Uterus (tissue), 4 donors: ENCODE measurements around the gene RETSAT. TPM values are rescaled to one million over a fixed set of nuclear protein-coding genes. Genes with fewer than 3 reads are reported as not detected.
"Not testable (repeated sequence)": the region's sequence is repeated elsewhere in the genome, so short reads cannot be mapped to it uniquely, and the experiment has no call there.

ENCODE experiments used
- DNase-seq, 2 donors: peaks; one replicate each; pipeline ENCODE4 v3.0.0-alpha.2; 2019 to 2020
- H3K27ac ChIP-seq, 2 donors: fragments of 200-600 bp; sonication (generic); 1 replicate in 1 of 2; 2 replicates in 1 of 2; pipeline ENCODE4 v1.5.1; 2016 to 2018
- H3K27me3 ChIP-seq, 2 donors: fragments of 200-600 bp; sonication (generic); one replicate each; pipeline ENCODE4 v1.5.1; 2018 to 2019; ENCODE audit warnings: control low read depth in 1 of 2
- H3K36me3 ChIP-seq, 2 donors: fragments of 200-600 bp; sonication (generic); one replicate each; pipeline ENCODE4 v1.5.1; 2019; ENCODE audit warnings: control low read depth in 1 of 2
- H3K4me1 ChIP-seq, 2 donors: fragments of 200-600 bp; sonication (generic); one replicate each; pipeline ENCODE4 v1.5.1; 2018 to 2019; ENCODE audit warnings: control low read depth in 1 of 2
- H3K4me3 ChIP-seq, 2 donors: fragments of 200-600 bp; sonication (generic); 1 replicate in 1 of 2; 2 replicates in 1 of 2; pipeline ENCODE4 v1.5.1; 2018 to 2019; ENCODE audit warnings: mild to moderate bottlenecking in 1 of 2
- H3K9me3 ChIP-seq, 2 donors: fragments of 200-600 bp; sonication (generic); one replicate each; pipeline ENCODE4 v1.5.1; 2019; ENCODE audit warnings: control low read depth in 1 of 2
- POLR2A ChIP-seq, 2 donors: fragments of 450-650 bp; IDR thresholded peaks; one replicate each; pipeline ENCODE4 v1.6.1; 2016; ENCODE audit warnings: antibody characterized with exemption in 2 of 2, mild to moderate bottlenecking in 1 of 2, moderate library complexity in 1 of 2
- intact Hi-C: fragments of 100-400 bp; cut with DNase I; formaldehyde crosslinking; loops from one replicate; pipeline ENCODE4 v1.15.1; 2023; ENCODE audit warnings: low total_unique reads
- total RNA-seq, 4 donors: library from RNA; depleted of rRNA in 3 of 4; stranded (reverse); fragments of >200 nt in 3 of 4; gene quantifications; one replicate each; pipeline versions ENCODE4 v1.1.0 to v1.2.4, GENCODE V29; 2014 to 2023
- TF ChIP-seq, protein P1 (sequence below), 4 experiments: fragments of 200-600 bp in 2 of 4; fragments of 450-650 bp in 2 of 4; sonication (generic) in 2 of 4; IDR thresholded peaks; one replicate each; pipeline ENCODE4 v1.5.1; 2016 to 2019; ENCODE audit warnings: antibody characterized with exemption in 4 of 4, mild to moderate bottlenecking in 2 of 4, moderate library complexity in 1 of 4
- donor health status: DM: yes; HTN: yes; CAD: no.

Gene RETSAT
- total RNA-seq, 4 donors from 2014 or later: 28.0 to 34.1 (median 31.9) TPM

DNA sequence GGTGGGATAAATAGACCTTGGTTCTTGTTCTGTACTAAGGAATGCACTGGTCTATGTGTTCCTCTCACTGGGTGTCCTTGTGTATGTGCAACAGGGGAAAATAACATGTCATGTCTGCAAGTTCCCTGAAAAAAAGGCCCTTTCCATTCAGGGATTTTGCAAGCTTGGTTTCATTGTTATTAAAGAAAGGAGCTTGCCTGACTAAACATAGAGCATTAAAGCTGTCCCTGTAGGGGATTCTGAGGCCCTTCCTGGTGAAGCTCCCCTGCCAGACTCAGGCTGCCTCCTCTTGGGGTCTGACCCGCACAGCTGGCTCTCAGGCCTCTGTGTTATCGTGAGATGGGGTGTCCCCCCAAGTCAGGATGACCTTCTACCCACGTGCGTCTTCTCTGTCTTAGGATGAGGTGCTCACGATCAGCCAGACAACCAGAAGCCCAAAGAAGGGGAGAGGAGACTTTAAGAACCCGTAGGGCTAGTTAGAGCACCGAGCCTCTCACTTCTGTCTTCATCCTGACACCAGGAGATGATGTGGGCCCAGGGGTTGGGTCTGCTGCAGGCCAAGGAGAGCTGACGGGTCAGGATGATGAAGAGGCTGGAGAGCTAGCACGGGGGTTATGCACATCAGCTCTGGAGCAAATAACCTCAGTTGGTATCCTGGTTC lies 34.7 kb upstream of the RETSAT start:
- Histone ChIP-seq H3K9me3 (no peaks in the 10 kb centered on the region), H3K36me3 (no peaks in the 10 kb centered on the region), H3K27ac (no peak overlapping the region), H3K4me1 (no peaks in the 10 kb centered on the region), H3K27me3 (no peaks in the 10 kb centered on the region), H3K4me3 (no peak overlapping the region)
- DNase-seq: no peak
- TF ChIP-seq POLR2A (IDR thresholded peaks at IDR 0.05): no peak
- TF ChIP-seq, protein P1, sequence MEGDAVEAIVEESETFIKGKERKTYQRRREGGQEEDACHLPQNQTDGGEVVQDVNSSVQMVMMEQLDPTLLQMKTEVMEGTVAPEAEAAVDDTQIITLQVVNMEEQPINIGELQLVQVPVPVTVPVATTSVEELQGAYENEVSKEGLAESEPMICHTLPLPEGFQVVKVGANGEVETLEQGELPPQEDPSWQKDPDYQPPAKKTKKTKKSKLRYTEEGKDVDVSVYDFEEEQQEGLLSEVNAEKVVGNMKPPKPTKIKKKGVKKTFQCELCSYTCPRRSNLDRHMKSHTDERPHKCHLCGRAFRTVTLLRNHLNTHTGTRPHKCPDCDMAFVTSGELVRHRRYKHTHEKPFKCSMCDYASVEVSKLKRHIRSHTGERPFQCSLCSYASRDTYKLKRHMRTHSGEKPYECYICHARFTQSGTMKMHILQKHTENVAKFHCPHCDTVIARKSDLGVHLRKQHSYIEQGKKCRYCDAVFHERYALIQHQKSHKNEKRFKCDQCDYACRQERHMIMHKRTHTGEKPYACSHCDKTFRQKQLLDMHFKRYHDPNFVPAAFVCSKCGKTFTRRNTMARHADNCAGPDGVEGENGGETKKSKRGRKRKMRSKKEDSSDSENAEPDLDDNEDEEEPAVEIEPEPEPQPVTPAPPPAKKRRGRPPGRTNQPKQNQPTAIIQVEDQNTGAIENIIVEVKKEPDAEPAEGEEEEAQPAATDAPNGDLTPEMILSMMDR (IDR thresholded peaks at IDR 0.05): no peak
- intact Hi-C loops: no loop called here

DNA sequence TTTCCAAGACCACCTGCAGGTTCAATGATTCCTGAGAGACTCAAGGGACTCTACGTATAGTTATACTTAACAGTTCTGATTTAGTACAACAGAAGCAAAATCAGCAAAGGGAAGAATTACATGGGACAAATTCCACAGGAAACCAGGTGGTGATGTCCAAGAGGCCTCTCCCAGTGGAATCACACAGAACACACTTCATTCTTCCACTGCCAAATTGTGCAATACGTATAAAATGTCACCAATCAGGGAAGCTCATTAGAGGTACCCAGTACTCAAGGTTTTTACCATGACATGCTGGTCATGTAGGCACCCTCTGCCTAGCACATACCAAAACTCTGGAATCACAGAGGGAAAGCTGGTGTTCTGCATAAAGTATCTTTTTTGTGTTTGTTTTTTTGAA lies 33.4 kb upstream of the RETSAT start:
- Histone ChIP-seq H3K9me3 (no peaks in the 10 kb centered on the region), H3K36me3 (no peaks in the 10 kb centered on the region), H3K4me1 (no peaks in the 10 kb centered on the region), H3K4me3 (no peak overlapping the region), H3K27ac (no peak overlapping the region), H3K27me3 (no peaks in the 10 kb centered on the region)
- intact Hi-C loops: no loop called here
- DNase-seq: no peak
- TF ChIP-seq, protein P1 (IDR thresholded peaks at IDR 0.05): no peak
- TF ChIP-seq POLR2A (IDR thresholded peaks at IDR 0.05): no peak

DNA sequence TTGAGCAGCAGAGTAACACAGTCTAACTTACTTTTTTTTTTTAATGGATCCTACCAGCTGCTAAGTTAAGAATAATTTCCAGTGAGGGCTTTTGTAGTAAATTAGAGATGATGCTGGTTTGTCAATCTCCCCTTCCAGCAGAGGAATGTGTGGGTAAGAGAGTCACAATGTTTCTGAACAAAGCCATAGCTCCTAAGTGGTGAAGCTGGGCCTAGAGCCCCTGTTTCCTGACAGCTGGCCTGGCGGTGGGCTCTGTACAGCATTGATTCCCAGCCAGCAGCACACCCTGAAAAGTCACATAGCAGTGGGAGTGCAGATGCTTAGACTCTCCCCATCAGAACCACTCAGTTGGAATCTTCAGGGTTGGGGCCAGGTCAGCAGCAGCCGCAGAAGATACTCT lies 31.4 kb upstream of the RETSAT start:
- H3K27me3 ChIP-seq: no peaks in the 10 kb centered on the region
- no peak for TF ChIP-seq POLR2A (IDR thresholded peaks at IDR 0.05)
- TF ChIP-seq, protein P1 (IDR thresholded peaks at IDR 0.05): no peak
- H3K36me3 ChIP-seq: no peaks in the 10 kb centered on the region
- no peaks in the 10 kb centered on the region for H3K9me3 ChIP-seq
- intact Hi-C loops: no loop called here
- no peak overlapping the region for H3K4me3 ChIP-seq
- no peak overlapping the region for H3K27ac ChIP-seq
- no peak for DNase-seq
- H3K4me1 ChIP-seq: no peaks in the 10 kb centered on the region

DNA sequence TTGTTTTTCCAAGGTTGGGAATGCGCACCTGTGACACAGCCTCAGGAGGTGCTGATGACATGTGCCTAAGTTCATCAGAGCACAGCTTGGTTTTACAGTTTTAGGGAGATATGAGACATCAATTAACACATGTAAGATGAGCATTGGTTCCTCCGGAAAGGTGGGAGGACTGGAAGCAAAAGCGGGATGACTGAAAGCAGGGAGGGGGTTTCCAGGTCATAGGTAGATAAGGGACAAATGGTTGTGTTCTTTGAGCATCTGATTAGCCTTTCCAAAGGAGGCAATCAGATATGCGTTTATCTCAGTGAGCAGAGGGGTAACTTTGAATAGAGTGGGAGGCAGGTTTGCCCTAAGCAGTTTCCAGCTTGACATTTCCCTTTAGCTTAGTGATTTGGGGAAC lies 29.5 kb upstream of the RETSAT start:
- intact Hi-C loops: no loop called here
- no peak overlapping the region for H3K27ac ChIP-seq
- no peak for TF ChIP-seq POLR2A (IDR thresholded peaks at IDR 0.05)
- TF ChIP-seq, protein P1 (IDR thresholded peaks at IDR 0.05): no peak
- no peaks in the 10 kb centered on the region for H3K4me1 ChIP-seq
- no peaks in the 10 kb centered on the region for H3K36me3 ChIP-seq
- no peak for DNase-seq
- H3K9me3 ChIP-seq: no peaks in the 10 kb centered on the region
- no peak overlapping the region for H3K4me3 ChIP-seq
- no peaks in the 10 kb centered on the region for H3K27me3 ChIP-seq

DNA sequence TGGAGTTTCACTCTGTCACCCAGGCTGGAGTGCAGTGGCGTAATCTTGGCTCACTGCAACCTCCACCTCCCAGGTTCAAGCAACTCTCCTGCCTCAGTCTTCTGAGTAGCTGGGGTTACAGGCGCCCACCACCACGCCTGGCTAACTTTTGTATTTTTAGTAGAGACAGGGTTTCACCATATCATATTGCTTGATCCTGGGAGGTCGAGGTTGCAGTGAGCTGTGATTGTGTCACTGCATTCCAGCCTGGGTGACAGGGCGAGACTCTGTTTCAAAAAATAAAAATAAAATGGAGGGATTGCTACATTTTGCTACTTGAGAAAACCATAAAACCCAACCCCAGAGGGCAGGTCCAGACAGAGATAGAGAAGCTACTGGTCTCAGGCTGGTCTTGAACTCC lies 28.8 kb upstream of the RETSAT start:
- intact Hi-C loops, H3K9me3 ChIP-seq, H3K36me3 ChIP-seq, H3K4me3 ChIP-seq, DNase-seq, H3K4me1 ChIP-seq, H3K27me3 ChIP-seq, H3K27ac ChIP-seq: not testable (repeated sequence)

DNA sequence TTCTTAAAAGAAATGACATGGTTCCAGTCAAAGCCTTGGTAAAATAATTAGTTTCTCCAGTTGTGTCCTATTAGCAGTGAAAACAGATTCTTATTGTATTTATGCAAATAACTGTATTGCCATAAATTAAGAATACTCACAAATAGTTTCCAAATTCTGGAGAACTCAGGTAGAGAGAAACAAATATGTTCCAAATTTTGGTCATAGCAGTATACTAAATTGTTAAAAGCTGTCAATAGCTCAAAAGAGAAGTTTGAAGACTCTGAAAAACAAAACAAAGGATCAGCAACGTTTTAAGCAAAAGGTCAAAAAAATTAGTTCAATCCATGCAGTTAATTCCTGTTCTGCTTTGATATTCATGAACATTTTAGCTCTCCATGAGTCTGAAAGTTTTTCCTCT lies 25.7 kb upstream of the RETSAT start:
- Histone ChIP-seq H3K27me3 (no peaks in the 10 kb centered on the region), H3K9me3 (no peaks in the 10 kb centered on the region), H3K4me3 (no peak overlapping the region), H3K4me1 (no peaks in the 10 kb centered on the region), H3K27ac (no peak overlapping the region), H3K36me3 (no peaks in the 10 kb centered on the region)
- intact Hi-C loops: no loop called here
- DNase-seq: no peak
- TF ChIP-seq POLR2A (IDR thresholded peaks at IDR 0.05): no peak
- TF ChIP-seq, protein P1 (IDR thresholded peaks at IDR 0.05): no peak
